ENCODE measurements around the gene RAD51AP2. TPM values are rescaled to one million over a fixed set of nuclear protein-coding genes. Genes with fewer than 3 reads are reported as not detected.

RAD51AP2 gene
- total and polyA plus RNA-seq, 2 of the 8 experiments (the other 6 are each of a cell fraction or from before 2014, with no cell fraction given): 0.02 to 0.20 TPM

DNA sequence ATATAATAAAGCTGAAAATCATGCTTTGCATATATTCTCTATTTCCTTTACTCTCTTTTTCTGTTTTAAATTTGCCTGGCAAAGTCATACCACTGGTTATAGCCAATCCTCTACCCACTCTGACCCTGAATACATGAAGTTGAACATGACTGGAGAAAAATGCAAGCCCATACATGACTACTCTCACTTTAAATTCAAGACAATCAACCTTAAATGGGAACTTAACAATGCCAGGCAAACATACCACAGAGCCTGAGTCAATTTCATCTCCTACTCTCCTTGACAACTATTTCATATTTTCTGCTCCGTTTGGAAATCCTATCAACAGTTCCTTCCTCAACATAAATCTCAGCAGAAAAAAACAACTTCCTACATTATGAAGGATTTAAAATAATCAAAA is 22.6 kb downstream of the RAD51AP2 start:
- no peak for DNase-seq (ENCODE audit: low read depth in 1 of 2, low spot score in 2 of 2)
- H2BK5ac ChIP-seq (ENCODE audit: low read depth, low read length): no peak overlapping the region
- no peak overlapping the region for H3K4ac ChIP-seq (replicated peaks; ENCODE audit: insufficient read length, low read depth, low read length)
- H4K5ac ChIP-seq (ENCODE audit: insufficient read length, low read depth, low read length): no peak overlapping the region
- no peak overlapping the region for H3K18ac ChIP-seq (ENCODE audit: extremely low read depth, low read length)
- H3K9ac ChIP-seq (replicated peaks in 1 of 4; ENCODE audit: extremely low read depth in 1 of 4, low read depth in 3 of 4, low read length in 3 of 4): no peak overlapping the region
- no peak overlapping the region for H3K56ac ChIP-seq (replicated peaks; ENCODE audit: insufficient read length, low read depth, low read length)
- H2BK12ac ChIP-seq (ENCODE audit: low read depth, low read length): no peak overlapping the region
- H2AK5ac ChIP-seq (ENCODE audit: low read depth, low read length): no peak overlapping the region
- TF ChIP-seq, protein P1, sequence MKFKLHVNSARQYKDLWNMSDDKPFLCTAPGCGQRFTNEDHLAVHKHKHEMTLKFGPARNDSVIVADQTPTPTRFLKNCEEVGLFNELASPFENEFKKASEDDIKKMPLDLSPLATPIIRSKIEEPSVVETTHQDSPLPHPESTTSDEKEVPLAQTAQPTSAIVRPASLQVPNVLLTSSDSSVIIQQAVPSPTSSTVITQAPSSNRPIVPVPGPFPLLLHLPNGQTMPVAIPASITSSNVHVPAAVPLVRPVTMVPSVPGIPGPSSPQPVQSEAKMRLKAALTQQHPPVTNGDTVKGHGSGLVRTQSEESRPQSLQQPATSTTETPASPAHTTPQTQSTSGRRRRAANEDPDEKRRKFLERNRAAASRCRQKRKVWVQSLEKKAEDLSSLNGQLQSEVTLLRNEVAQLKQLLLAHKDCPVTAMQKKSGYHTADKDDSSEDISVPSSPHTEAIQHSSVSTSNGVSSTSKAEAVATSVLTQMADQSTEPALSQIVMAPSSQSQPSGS (IDR thresholded peaks at IDR 0.05; ENCODE audit: low read length): no peak
- no peak for TF ChIP-seq TCF12 (IDR thresholded peaks at IDR 0.05; ENCODE audit: low read depth, low read length)
- TF ChIP-seq PHF8 (conservative IDR thresholded peaks at IDR 0.05; ENCODE audit: low read depth, low read length): no peak
- no peak for TF ChIP-seq FOSL1 (IDR thresholded peaks at IDR 0.05; ENCODE audit: insufficient read depth, low read depth, low read length)
- TF ChIP-seq TAF1 (IDR thresholded peaks at IDR 0.05; ENCODE audit: low read depth, low read length): no peak
- TF ChIP-seq SP1 (IDR thresholded peaks at IDR 0.05; ENCODE audit: low read depth, low read length): no peak
- no peak for TF ChIP-seq CTBP2 (IDR thresholded peaks at IDR 0.05; ENCODE audit: borderline replicate concordance, insufficient read depth, insufficient read length, low read length)
- no peak for TF ChIP-seq SIX5 (IDR thresholded peaks at IDR 0.05; ENCODE audit: low read depth, low read length)
- TF ChIP-seq YY1 (IDR thresholded peaks at IDR 0.05; ENCODE audit: low read depth, low read length): no peak
- no peak for TF ChIP-seq EZH2 (IDR thresholded peaks at IDR 0.05; ENCODE audit: low read depth, low read length, severe bottlenecking)
- TF ChIP-seq CBX8 (IDR thresholded peaks at IDR 0.05; ENCODE audit: borderline replicate concordance, low read depth, low read length): no peak
- TF ChIP-seq ASH2L (IDR thresholded peaks at IDR 0.05; ENCODE audit: low read length): no peak
- TF ChIP-seq NANOG (IDR thresholded peaks at IDR 0.05; ENCODE audit: insufficient read depth, low read depth, low read length, poor library complexity, severe bottlenecking): no peak
- TF ChIP-seq TEAD4 (IDR thresholded peaks at IDR 0.05; ENCODE audit: low read depth, low read length): no peak
- no peaks in the 10 kb centered on the region for H3K27me3 ChIP-seq (replicated peaks in 1 of 4; ENCODE audit: control insufficient read depth in 3 of 4, extremely low read depth in 1 of 4, insufficient read depth in 3 of 4, low read length in 3 of 4)
- no peak overlapping the region for H2BK120ac ChIP-seq (replicated peaks; ENCODE audit: low read depth, low read length)
- H3K27ac ChIP-seq (ENCODE audit: low read depth, low read length): no peak overlapping the region
- H3K4me2 ChIP-seq (ENCODE audit: insufficient read depth in 1 of 2, low read depth in 2 of 2, low read length in 2 of 2): no peak overlapping the region
- H2AFZ ChIP-seq (ENCODE audit: low read length): no peak overlapping the region
- H4K8ac ChIP-seq (ENCODE audit: extremely low read depth, insufficient read depth, low read length): no peak overlapping the region
- CTCF ChIA-PET (ENCODE audit: partially characterized antibody): no interaction called here
- H2BK15ac ChIP-seq (ENCODE audit: low read length): no peak overlapping the region
- H3K4me3 ChIP-seq (ENCODE audit: extremely low read depth in 1 of 4, insufficient read depth in 2 of 4, low read depth in 3 of 4, low read length in 4 of 4): no peak overlapping the region
- H3K79me2 ChIP-seq (ENCODE audit: control insufficient read depth in 1 of 2, insufficient read depth in 2 of 2, low read length in 2 of 2): no peaks in the 10 kb centered on the region
- H3K23me2 ChIP-seq (ENCODE audit: low read depth, low read length): no peaks in the 10 kb centered on the region
- WGBS, 2 experiments (ENCODE audit: extremely low coverage in 1 of 2, insufficient coverage in 1 of 2, insufficient read length in 1 of 2, insufficient replicate concordance in 2 of 2, low coverage in 1 of 2, low lambda C conversion rate in 2 of 2, missing lambda C conversion rate in 1 of 2): 92% methylated on average over 1 of the region's 1 CpG; no CpG with 5 or more reads in 1 of the 2 experiments
- FAIRE-seq: no peak
- no peak overlapping the region for H3K14ac ChIP-seq (ENCODE audit: insufficient read length)
- H3K9me3 ChIP-seq (ENCODE audit: insufficient read depth in 2 of 2, low read depth in 1 of 2, low read length in 1 of 2): no peaks in the 10 kb centered on the region
- H3K79me1 ChIP-seq (ENCODE audit: low read depth, low read length): no peaks in the 10 kb centered on the region
- H4K91ac ChIP-seq (replicated peaks; ENCODE audit: insufficient read length, low read length): no peak overlapping the region
- no peaks in the 10 kb centered on the region for H4K20me1 ChIP-seq (replicated peaks in 1 of 2; ENCODE audit: control insufficient read depth in 1 of 2, insufficient read depth in 2 of 2, low read length in 2 of 2)
- H3K4me1 ChIP-seq (replicated peaks in 1 of 4; ENCODE audit: control insufficient read depth in 3 of 4, insufficient read depth in 4 of 4, low read length in 3 of 4): no peaks in the 10 kb centered on the region
- H2BK20ac ChIP-seq (ENCODE audit: low read length): no peak overlapping the region
- no peak overlapping the region for H3K23ac ChIP-seq (ENCODE audit: insufficient read length)
- no peaks in the 10 kb centered on the region for H3K36me3 ChIP-seq (ENCODE audit: control insufficient read depth in 2 of 4, insufficient read depth in 4 of 4, low read length in 3 of 4)
- POLR2A ChIA-PET (ENCODE audit: partially characterized antibody): no interaction called here

Measured in H1 (cell line).